Neutrophil (primary cell): ENCODE data around the gene PEAK1.
A peak's percentile ranks its signal among the peaks of the same experiment; 100 is the strongest.

Experiments
- H3K27ac ChIP-seq: fragments of 200-600 bp; sonication (generic); 2 replicates; pipeline ENCODE4 v1.5.1; 2016; ENCODE audit warnings: mild to moderate bottlenecking, moderate library complexity
- H3K27me3 ChIP-seq: fragments of 200-600 bp; sonication (generic); 2 replicates; pipeline ENCODE4 v1.6.0; 2016; ENCODE audit warnings: mild to moderate bottlenecking
- H3K36me3 ChIP-seq: fragments of 200-600 bp; sonication (generic); 2 replicates; pipeline ENCODE4 v1.5.1; 2017
- H3K4me1 ChIP-seq, 2 experiments: fragments of 200-600 bp in 1 of 2; sonication (generic) in 1 of 2; 1 replicate in 1 of 2; 2 replicates in 1 of 2; pipeline versions ENCODE4 v1.5.1 to v1.6.1; 2013 to 2016; ENCODE audit warnings: low read depth in 1 of 2, low read length in 1 of 2, mild to moderate bottlenecking in 1 of 2, moderate library complexity in 1 of 2; ENCODE audit not compliant: control insufficient read depth in 1 of 2, insufficient read depth in 1 of 2
- H3K4me3 ChIP-seq, 2 experiments: fragments of 200-600 bp in 1 of 2; sonication (generic) in 1 of 2; 1 replicate in 1 of 2; 2 replicates in 1 of 2; pipeline ENCODE4 v1.5.1; 2013 to 2016; ENCODE audit warnings: low read depth in 1 of 2, low read length in 1 of 2, mild to moderate bottlenecking in 1 of 2, moderate library complexity in 1 of 2
- H3K9me3 ChIP-seq: fragments of 200-600 bp; sonication (generic); 2 replicates; pipeline ENCODE4 v1.5.1; 2016
- CTCF ChIP-seq: fragments of 200-600 bp; sonication (generic); IDR thresholded peaks from 2 replicates; pipeline ENCODE4 v1.5.1; 2016; ENCODE audit warnings: antibody characterized with exemption

PEAK1 gene

GRCh38 chr15:77067691-77068367 is 352.1 kb downstream of the PEAK1 start:
- peaks cover 14 to 29% of the 10 kb centered on the region in 2 experiments for H3K4me1 ChIP-seq
- TF ChIP-seq CTCF = no peak
- no peaks in the 10 kb centered on the region for H3K9me3 ChIP-seq
- no peak overlapping the region for H3K4me3 ChIP-seq
- no peak overlapping the region for H3K27ac ChIP-seq
- peaks cover 10% of the 10 kb centered on the region for H3K27me3 ChIP-seq
- H3K36me3 ChIP-seq = no peaks in the 10 kb centered on the region

DNA sequence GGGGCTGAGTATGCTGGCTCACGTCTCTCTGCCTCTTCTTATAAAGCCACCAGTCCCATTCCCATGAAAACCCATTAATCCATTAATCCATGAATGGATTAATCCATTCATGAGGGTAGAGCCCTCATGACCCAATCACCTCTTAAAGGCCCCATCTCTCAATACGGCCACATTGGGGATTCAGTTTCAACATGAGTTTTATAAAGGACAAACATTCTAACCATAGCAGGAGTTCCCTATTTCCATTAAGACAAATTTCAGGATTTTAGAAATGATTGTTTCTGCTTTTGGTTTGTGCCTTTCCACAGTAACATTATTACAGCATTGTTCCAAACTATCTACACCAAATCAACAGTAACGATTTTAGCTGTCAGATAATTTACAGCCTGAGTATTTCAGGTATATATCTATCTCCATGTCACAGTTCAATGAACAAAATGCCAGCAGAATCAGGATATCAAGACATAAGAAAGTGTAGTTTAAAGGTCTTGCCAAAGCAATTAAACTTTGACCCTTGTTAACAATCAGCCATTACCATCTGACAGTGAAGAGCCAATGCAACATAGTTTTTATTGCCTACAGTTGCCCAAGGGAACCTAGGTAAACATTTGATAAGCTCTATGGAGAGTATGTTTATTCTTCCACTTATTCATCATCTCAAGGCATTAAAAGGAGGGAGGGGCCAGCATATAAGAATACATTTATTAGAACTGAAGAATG is 352.8 kb downstream of the PEAK1 start:
- no peaks in the 10 kb centered on the region for H3K36me3 ChIP-seq
- peaks cover 10% of the 10 kb centered on the region for H3K27me3 ChIP-seq
- H3K4me1 ChIP-seq = peaks cover 14 to 29% of the 10 kb centered on the region in 2 experiments
- no peak overlapping the region for H3K27ac ChIP-seq
- no peaks in the 10 kb centered on the region for H3K9me3 ChIP-seq
- no peak overlapping the region for H3K4me3 ChIP-seq
- no peak for TF ChIP-seq CTCF

DNA sequence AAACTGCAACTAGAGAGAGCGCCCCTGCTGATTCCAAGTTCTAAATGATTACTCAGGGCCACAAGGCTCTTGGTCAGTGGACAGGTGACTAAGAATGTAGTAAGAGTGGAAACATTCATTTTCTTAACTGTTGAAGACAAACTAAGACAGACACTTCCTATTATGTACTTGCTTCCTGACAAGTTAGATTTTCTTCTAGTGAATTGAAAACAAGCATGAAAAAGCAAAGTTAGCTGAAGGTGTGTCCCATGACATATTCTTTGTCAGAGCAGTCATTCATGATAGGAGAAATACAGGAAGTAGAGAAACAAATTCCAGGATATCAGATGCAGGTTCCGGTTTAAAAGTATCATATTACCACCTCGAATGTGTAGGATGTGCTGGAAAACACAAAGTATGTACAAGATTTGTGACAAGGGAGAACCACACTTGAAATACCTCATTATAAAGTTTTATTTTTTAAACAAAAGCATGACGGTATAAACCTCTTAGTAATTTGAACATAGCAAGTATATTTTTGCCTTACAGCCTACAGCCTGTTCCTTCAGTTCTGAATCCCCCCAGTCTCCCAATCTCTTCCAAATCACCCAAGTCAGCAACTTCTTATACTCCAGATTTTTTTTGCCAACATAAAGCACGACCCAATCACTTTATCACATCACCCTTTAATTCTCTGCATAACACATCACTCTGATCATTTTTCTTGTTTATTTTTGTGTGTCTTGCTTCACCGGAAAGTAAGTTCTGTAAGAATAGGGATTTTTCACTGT is 355.2 kb downstream of the PEAK1 start:
- H3K27me3 ChIP-seq = peaks cover 3% of the 10 kb centered on the region
- peaks cover 12 to 17% of the 10 kb centered on the region in 2 experiments for H3K4me1 ChIP-seq
- no peak overlapping the region for H3K4me3 ChIP-seq
- TF ChIP-seq CTCF = no peak
- H3K36me3 ChIP-seq = no peaks in the 10 kb centered on the region
- peak overlapping the region; percentile 17 for H3K27ac ChIP-seq
- no peaks in the 10 kb centered on the region for H3K9me3 ChIP-seq

- Histone ChIP-seq H3K9me3 (no peaks in the 10 kb centered on the region), H3K36me3 (no peaks in the 10 kb centered on the region), H3K4me3 (no peak overlapping the region), H3K4me1 (peaks cover 11 to 15% of the 10 kb centered on the region in 2 experiments), H3K27ac (no peak overlapping the region), H3K27me3 (no peaks in the 10 kb centered on the region)
- TF ChIP-seq CTCF = no peak
These were observed 355.8 kb downstream of the PEAK1 start for GRCh38 chr15:77064063-77064462.

- H3K9me3 ChIP-seq = no peaks in the 10 kb centered on the region
- H3K27me3 ChIP-seq = no peaks in the 10 kb centered on the region
- no peak for TF ChIP-seq CTCF
- H3K4me3 ChIP-seq = no peak overlapping the region
- H3K36me3 ChIP-seq = no peaks in the 10 kb centered on the region
- H3K27ac ChIP-seq = no peak overlapping the region
- H3K4me1 ChIP-seq = peaks cover 11 to 15% of the 10 kb centered on the region in 2 experiments
These were observed 356.7 kb downstream of the PEAK1 start for GRCh38 chr15:77063249-77063648.
